Mesothelial cell of epicardium (in vitro differentiated cells): ENCODE results near the gene SGMS1. TPM values are rescaled to one million over a fixed set of nuclear protein-coding genes. Genes with fewer than 3 reads are reported as not detected.
"Not testable (repeated sequence)": the region's sequence is repeated elsewhere in the genome, so short reads cannot be mapped to it uniquely, and the experiment has no call there.

Experiments
- DNase-seq, 2 experiments: peaks; one replicate each; pipeline ENCODE4 v3.0.0; 2021; ENCODE audit warnings: low spot score in 2 of 2; ENCODE audit not compliant: unreplicated experiment in 2 of 2
- H3K27ac Mint-ChIP-seq: 2 replicates; pipeline ENCODE4 v1.8.0; 2021; ENCODE audit warnings: mixed read lengths
- H3K27me3 Mint-ChIP-seq: 2 replicates; pipeline ENCODE4 v1.8.0; 2021; ENCODE audit warnings: low read depth, mixed read lengths
- H3K36me3 Mint-ChIP-seq: 2 replicates; pipeline ENCODE4 v1.8.0; 2021; ENCODE audit warnings: mixed read lengths
- H3K4me1 Mint-ChIP-seq: 2 replicates; pipeline ENCODE4 v1.8.0; 2021; ENCODE audit warnings: mixed read lengths
- H3K4me3 Mint-ChIP-seq: 2 replicates; pipeline ENCODE4 v1.8.0; 2021; ENCODE audit warnings: mild to moderate bottlenecking, moderate library complexity, mixed read lengths
- H3K9me3 Mint-ChIP-seq: 2 replicates; pipeline ENCODE4 v1.8.0; 2021; ENCODE audit warnings: mixed read lengths
- CTCF ChIP-seq: fragments of 200-600 bp; sonication (generic); IDR thresholded peaks from one replicate; pipeline ENCODE4 v1.5.0; 2021; ENCODE audit warnings: antibody characterized with exemption; ENCODE audit not compliant: unreplicated experiment
- total RNA-seq: library from RNA; stranded (reverse); gene quantifications from 3 replicates; pipeline ENCODE4 v1.2.1, GENCODE V29; 2021

The SGMS1 gene
- total RNA-seq, 1 donor from 2014 or later, result 14.9 TPM

GRCh38 chr10:50503661-50504320 lies 120.0 kb downstream of the SGMS1 start:
- no peak for TF ChIP-seq CTCF
- Mint-ChIP-seq H3K4me3 (no peak overlapping the region), H3K27me3 (no peaks in the 10 kb centered on the region), H3K9me3 (no peaks in the 10 kb centered on the region), H3K4me1 (peaks cover 2% of the 10 kb centered on the region), H3K27ac (no peak overlapping the region), H3K36me3 (no peaks in the 10 kb centered on the region)
- DNase-seq, result no peak

GRCh38 chr10:50503156-50503555 lies 120.6 kb downstream of the SGMS1 start:
- not testable (repeated sequence) for H3K27ac Mint-ChIP-seq, DNase-seq, H3K27me3 Mint-ChIP-seq, H3K4me3 Mint-ChIP-seq, H3K4me1 Mint-ChIP-seq, H3K9me3 Mint-ChIP-seq, H3K36me3 Mint-ChIP-seq

- no peak for TF ChIP-seq CTCF
- no peaks in the 10 kb centered on the region for H3K36me3 Mint-ChIP-seq
- peaks cover 2% of the 10 kb centered on the region for H3K4me1 Mint-ChIP-seq
- H3K9me3 Mint-ChIP-seq, result no peaks in the 10 kb centered on the region
- no peak overlapping the region for H3K27ac Mint-ChIP-seq
- H3K4me3 Mint-ChIP-seq, result no peak overlapping the region
- no peak for DNase-seq
- no peaks in the 10 kb centered on the region for H3K27me3 Mint-ChIP-seq
Observed at GRCh38 chr10:50501924-50502452, 121.8 kb downstream of the SGMS1 start.

- TF ChIP-seq CTCF, result no peak
- Mint-ChIP-seq H3K4me1 (peaks cover 2% of the 10 kb centered on the region), H3K27me3 (no peaks in the 10 kb centered on the region), H3K9me3 (no peaks in the 10 kb centered on the region), H3K27ac (no peak overlapping the region), H3K4me3 (no peak overlapping the region), H3K36me3 (no peaks in the 10 kb centered on the region)
- DNase-seq, result no peak
Observed at GRCh38 chr10:50501478-50501877, 122.3 kb downstream of the SGMS1 start.

- Mint-ChIP-seq H3K27ac (no peak overlapping the region), H3K4me1 (peaks cover 2% of the 10 kb centered on the region), H3K27me3 (no peaks in the 10 kb centered on the region), H3K9me3 (peaks cover 4% of the 10 kb centered on the region), H3K36me3 (no peaks in the 10 kb centered on the region), H3K4me3 (no peak overlapping the region)
- TF ChIP-seq CTCF, result no peak
- DNase-seq, result no peak
Observed at GRCh38 chr10:50498465-50498864, 125.3 kb downstream of the SGMS1 start.

GRCh38 chr10:50497758-50498157 lies 126.0 kb downstream of the SGMS1 start:
- Mint-ChIP-seq H3K9me3 (peaks cover 11% of the 10 kb centered on the region), H3K4me1 (peaks cover 2% of the 10 kb centered on the region), H3K36me3 (no peaks in the 10 kb centered on the region), H3K4me3 (no peak overlapping the region), H3K27me3 (no peaks in the 10 kb centered on the region), H3K27ac (no peak overlapping the region)
- no peak for DNase-seq
- TF ChIP-seq CTCF, result no peak
